Stimulated activated naive CD8-positive, alpha-beta T cell treated with anti-CD3 and anti-CD28 coated beads, Interleukin-15, Interleukin-2, amounts not matched to agents 100 U/mL and 50 U/mL, for 24 hours (primary cell): ENCODE measurements around the gene AGA.

ENCODE experiments used
- ATAC-seq: fragments of 150-1000 bp; cut with Tn5 transposase; one replicate; pipeline ENCODE4 v1.10.0; 2021
- DNase-seq: peaks from one replicate; pipeline ENCODE4 v3.0.0; 2021

The AGA gene

GRCh38 chr4:177446586-177446985 lies 4.3 kb upstream of the AGA start:
- ATAC-seq = no peak

GRCh38 chr4:177444911-177445736 lies 2.9 kb upstream of the AGA start:
- ATAC-seq = no peak
- DNase-seq = no peak

More at GRCh38 chr4:177446586-177446985, 4.3 kb upstream of the AGA start:
- no peak for DNase-seq

- DNase-seq (no peak), ATAC-seq (no peak)
Measured at GRCh38 chr4:177441061-177441802, 1.0 kb downstream of the AGA start.

GRCh38 chr4:177436456-177436855 lies 5.8 kb downstream of the AGA start:
- DNase-seq = no peak
- no peak for ATAC-seq

GRCh38 chr4:177434667-177435066 lies 7.6 kb downstream of the AGA start:
- no peak for ATAC-seq
- no peak for DNase-seq

- no peak for ATAC-seq
- DNase-seq = no peak
Measured at GRCh38 chr4:177427192-177427591, 15.0 kb downstream of the AGA start.

GRCh38 chr4:177419434-177419833 lies 22.8 kb downstream of the AGA start:
- DNase-seq = no peak
- ATAC-seq = no peak

- ATAC-seq = no peak
- no peak for DNase-seq
Measured at GRCh38 chr4:177413656-177414055, 28.6 kb downstream of the AGA start.

GRCh38 chr4:177413076-177413475 lies 29.2 kb downstream of the AGA start:
- ATAC-seq = no peak
- no peak for DNase-seq

- no peak for DNase-seq
- no peak for ATAC-seq
Measured at GRCh38 chr4:177411996-177412395, 30.2 kb downstream of the AGA start.

- no peak for DNase-seq
- no peak for ATAC-seq
Measured at GRCh38 chr4:177410566-177410965, 31.7 kb downstream of the AGA start.

- no peak for DNase-seq
- no peak for ATAC-seq
Measured at GRCh38 chr4:177408023-177408422, 34.2 kb downstream of the AGA start.

GRCh38 chr4:177405508-177405907 lies 36.7 kb downstream of the AGA start:
- ATAC-seq (no peak), DNase-seq (no peak)

GRCh38 chr4:177404986-177405385 lies 37.3 kb downstream of the AGA start:
- ATAC-seq (no peak), DNase-seq (no peak)

- ATAC-seq = no peak
Measured at GRCh38 chr4:177404342-177404741, 37.9 kb downstream of the AGA start.

GRCh38 chr4:177403746-177404145 lies 38.5 kb downstream of the AGA start:
- ATAC-seq = no peak
- DNase-seq = no peak

More at GRCh38 chr4:177404342-177404741, 37.9 kb downstream of the AGA start:
- DNase-seq = no peak

GRCh38 chr4:177401658-177402273 lies 40.5 kb downstream of the AGA start:
- DNase-seq (no peak), ATAC-seq (no peak)

GRCh38 chr4:177400030-177400429 lies 42.2 kb downstream of the AGA start:
- no peak for DNase-seq
- no peak for ATAC-seq

- DNase-seq (no peak), ATAC-seq (no peak)
Measured at GRCh38 chr4:177396352-177396751, 45.9 kb downstream of the AGA start.

- ATAC-seq = peak; percentile 78
Measured at GRCh38 chr4:177393236-177393635, 49.0 kb downstream of the AGA start.

GRCh38 chr4:177391953-177392352 lies 50.3 kb downstream of the AGA start:
- ATAC-seq (no peak), DNase-seq (no peak)

More at GRCh38 chr4:177393236-177393635, 49.0 kb downstream of the AGA start:
- peak; percentile 26 for DNase-seq

GRCh38 chr4:177391287-177391686 lies 51.0 kb downstream of the AGA start:
- ATAC-seq (no peak), DNase-seq (no peak)

- DNase-seq (no peak), ATAC-seq (no peak)
Measured at GRCh38 chr4:177386278-177386815, 55.9 kb downstream of the AGA start.
